OCI-LY1 (cell line): Measurements from ENCODE around the gene TMEM253.

Experiments
- CTCF ChIP-seq: fragments of 200-600 bp; sonication (generic), shearing (Covaris generic); IDR thresholded peaks from 2 replicates; pipeline ENCODE4 v1.5.1; 2017; ENCODE audit warnings: mild to moderate bottlenecking, antibody characterized with exemption, low read length, moderate library complexity, mixed read lengths
- EZH2 ChIP-seq: fragments of 200-600 bp; sonication (generic), shearing (Covaris generic); IDR thresholded peaks from 2 replicates; pipeline ENCODE4 v1.8.0; 2017; ENCODE audit warnings: borderline replicate concordance, mixed run types, mild to moderate bottlenecking, antibody characterized with exemption, low read length, moderate library complexity, mixed read lengths

GRCh38 chr14:21070610-21071224 is 30.1 kb upstream of the TMEM253 start:
- TF ChIP-seq CTCF: no peak
- TF ChIP-seq EZH2: no peak
